ENCODE results near the gene TMEM132A.

- TF ChIP-seq, protein P1, sequence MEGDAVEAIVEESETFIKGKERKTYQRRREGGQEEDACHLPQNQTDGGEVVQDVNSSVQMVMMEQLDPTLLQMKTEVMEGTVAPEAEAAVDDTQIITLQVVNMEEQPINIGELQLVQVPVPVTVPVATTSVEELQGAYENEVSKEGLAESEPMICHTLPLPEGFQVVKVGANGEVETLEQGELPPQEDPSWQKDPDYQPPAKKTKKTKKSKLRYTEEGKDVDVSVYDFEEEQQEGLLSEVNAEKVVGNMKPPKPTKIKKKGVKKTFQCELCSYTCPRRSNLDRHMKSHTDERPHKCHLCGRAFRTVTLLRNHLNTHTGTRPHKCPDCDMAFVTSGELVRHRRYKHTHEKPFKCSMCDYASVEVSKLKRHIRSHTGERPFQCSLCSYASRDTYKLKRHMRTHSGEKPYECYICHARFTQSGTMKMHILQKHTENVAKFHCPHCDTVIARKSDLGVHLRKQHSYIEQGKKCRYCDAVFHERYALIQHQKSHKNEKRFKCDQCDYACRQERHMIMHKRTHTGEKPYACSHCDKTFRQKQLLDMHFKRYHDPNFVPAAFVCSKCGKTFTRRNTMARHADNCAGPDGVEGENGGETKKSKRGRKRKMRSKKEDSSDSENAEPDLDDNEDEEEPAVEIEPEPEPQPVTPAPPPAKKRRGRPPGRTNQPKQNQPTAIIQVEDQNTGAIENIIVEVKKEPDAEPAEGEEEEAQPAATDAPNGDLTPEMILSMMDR (IDR thresholded peaks at IDR 0.05; ENCODE audit: low read length) = no peak
- TF ChIP-seq EZH2phosphoT487 (IDR thresholded peaks at IDR 0.05; ENCODE audit: low read length) = no peak
- TF ChIP-seq EZH2 (optimal IDR thresholded peaks at IDR 0.05; ENCODE audit: low read depth, low read length) = no peak
Observed at GRCh38 chr11:60891103-60891741, 33.0 kb upstream of the TMEM132A start.
